ENCODE measurements around the gene ZNF438.

Gene ZNF438

DNA sequence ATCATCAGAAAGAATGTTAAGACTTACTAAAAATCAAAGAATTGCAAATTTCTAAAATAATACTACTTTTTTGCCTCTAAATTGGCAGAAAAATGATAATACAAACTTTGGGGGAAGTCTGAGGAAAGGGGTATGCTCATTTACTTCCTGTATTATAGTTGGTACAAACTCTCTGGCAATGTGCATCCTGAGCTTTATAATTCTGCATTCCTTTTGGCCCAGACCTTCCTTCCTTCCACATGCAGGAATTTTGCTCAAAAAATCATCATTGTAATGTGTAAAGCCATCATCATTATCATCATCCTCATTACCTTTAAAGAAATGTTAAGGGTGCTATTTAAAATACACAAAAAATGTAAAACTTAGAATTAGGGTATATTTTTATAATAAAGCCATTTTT lies 148.5 kb downstream of the ZNF438 start:
- no peak for DNase-seq (ENCODE audit: low read depth in 2 of 2)

DNA sequence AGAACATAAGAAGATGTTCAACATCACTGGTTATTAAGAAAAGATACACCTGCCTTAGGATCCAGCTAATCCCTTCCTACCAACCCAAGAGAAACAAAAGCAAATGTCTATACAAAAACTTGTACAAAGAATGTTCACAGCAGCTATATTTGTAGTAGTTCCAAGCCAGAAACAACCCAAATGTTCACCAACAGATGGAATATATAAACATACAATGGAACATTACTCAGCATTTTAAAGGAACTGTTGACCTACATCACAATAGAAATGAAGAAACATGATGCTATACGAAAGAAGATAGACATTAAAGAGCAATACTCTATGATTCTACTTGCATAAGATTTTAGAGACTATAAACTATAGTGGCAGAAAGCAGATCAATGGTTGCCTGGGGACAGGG lies 149.4 kb downstream of the ZNF438 start:
- DNase-seq (ENCODE audit: low read depth in 2 of 2), result no peak

DNA sequence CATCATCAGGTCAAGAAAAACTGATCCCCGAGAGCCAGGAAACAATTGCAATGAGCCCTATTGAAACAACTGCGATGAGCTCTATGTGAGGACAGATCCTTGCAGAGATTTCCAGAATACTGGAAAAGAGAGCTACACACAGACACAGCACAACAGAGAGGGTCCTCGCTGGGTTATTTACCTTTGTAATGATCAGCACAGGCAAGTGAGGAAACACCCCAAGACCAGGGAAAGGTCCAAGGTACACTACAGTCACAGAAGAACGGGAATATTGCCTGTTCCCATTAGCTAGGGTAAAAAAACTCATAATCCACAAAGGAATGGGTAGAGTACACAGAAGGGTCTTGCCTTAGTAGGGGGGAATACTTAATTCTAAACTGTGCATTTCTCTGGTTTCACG lies 152.7 kb downstream of the ZNF438 start:
- no peak for DNase-seq (ENCODE audit: low read depth in 2 of 2)

DNA sequence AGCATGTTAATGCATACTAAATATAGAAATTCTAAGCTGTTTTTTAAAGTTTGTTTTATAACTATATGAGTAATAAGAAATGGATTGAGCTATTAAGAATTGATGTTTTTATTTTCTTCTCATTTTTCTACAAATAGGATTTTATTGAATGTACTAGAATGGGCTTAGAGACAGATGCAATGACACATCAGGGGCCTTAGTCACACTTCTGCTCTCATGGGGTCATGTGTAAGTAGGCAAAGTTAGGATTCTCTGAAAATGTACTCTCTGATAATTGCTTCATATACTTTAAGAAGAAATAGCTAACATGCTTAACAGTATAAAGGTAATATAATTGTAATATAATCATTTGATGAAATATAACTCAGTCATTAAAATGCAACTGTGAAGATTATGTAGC lies 154.6 kb downstream of the ZNF438 start:
- no peak for DNase-seq (ENCODE audit: low read depth in 2 of 2)

DNA sequence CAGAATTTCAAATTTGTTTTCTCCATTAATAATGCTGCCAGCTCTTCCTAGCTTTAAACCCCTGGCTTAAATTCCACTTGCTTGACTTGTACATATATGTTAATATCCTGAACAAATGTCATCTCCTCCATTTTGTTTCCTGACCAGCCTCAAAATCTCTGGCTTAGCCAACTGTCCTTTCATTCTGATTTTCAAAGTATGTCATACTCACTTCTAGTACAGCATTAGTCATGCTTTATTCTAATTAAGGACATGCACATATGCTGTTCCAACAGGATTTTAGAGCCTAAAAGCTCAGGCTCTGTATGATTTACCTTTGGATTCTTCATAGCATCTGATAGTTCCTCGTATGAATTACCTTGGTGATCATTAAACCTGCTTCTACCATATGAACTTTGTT lies 158.3 kb downstream of the ZNF438 start:
- no peak for DNase-seq (ENCODE audit: low read depth in 2 of 2)

DNA sequence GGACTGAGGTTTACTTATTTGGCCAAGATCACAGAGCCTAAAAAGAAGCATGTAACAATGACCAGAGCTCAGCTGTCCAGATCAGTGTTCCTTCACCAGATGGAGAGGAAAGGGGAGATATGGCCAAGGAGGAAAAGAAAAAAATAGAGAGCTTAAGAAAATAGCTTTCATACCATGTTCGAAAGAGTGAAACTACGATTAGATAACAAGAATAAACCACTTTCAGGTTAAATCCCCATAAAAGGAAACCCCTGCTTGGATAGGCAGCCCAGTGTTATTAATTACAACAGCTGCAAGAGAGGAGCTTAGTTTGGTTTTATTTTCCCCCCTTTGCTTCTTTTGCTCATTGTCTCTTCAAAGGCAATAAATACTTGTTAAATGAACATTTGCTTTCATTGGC lies 160.8 kb downstream of the ZNF438 start:
- DNase-seq (ENCODE audit: low read depth in 2 of 2), result no peak

DNA sequence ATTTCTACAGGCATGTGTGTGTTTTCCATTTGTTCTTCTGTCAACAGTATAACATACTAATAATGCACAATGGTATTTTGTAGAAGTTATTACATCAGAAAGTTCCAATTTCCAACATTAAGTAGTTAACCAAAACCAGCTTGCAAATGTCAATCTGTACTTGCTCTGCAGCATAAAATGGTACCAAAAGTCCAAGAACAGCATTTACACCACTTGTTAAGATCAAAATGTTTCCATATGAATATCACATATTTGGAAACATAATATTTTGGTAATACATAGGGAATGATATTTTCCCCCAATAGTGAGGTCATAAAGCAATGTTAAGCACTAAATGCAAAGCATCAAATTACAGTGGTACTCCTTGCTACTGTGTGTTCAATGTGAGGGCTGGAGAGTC lies 162.1 kb downstream of the ZNF438 start:
- no peak for DNase-seq (ENCODE audit: low read depth in 2 of 2)

DNA sequence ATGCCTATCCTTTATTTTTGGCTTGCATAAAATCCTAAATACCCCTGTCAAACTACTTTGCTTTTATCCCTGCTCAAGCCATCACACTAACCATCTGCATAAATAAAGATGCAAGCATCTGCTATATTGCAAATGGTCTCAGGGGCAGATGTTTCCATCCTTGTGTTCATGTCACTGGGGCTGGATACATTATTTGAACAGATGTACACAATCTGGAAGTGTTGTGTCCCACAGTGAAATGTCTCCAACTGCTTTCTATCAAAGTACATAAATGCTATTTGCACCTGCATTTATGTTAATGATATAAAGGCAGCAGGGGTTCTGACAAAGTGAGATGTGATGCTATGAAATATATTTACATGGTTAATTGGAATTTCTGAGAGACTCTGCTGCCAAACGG lies 163.1 kb downstream of the ZNF438 start:
- no peak for DNase-seq (ENCODE audit: low read depth in 2 of 2)

DNA sequence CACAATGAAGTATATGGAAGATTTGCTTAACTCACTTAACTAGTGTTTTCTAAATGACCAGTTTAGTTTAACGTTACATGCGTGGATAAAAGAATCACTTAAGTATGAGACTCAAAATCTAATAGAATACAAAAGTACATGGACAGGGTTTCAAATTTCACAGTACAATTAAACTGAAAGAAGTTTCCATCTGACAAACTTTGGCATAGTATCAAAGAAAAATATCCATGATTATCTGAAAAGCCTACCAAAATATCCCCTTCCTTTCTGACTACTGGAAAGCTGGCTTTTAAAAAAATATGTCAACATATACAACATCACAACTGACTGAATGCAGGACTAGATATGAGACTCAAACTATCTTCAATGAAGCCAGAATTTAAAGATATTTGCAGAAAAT lies 164.8 kb downstream of the ZNF438 start:
- DNase-seq (ENCODE audit: low read depth in 2 of 2), result no peak

DNA sequence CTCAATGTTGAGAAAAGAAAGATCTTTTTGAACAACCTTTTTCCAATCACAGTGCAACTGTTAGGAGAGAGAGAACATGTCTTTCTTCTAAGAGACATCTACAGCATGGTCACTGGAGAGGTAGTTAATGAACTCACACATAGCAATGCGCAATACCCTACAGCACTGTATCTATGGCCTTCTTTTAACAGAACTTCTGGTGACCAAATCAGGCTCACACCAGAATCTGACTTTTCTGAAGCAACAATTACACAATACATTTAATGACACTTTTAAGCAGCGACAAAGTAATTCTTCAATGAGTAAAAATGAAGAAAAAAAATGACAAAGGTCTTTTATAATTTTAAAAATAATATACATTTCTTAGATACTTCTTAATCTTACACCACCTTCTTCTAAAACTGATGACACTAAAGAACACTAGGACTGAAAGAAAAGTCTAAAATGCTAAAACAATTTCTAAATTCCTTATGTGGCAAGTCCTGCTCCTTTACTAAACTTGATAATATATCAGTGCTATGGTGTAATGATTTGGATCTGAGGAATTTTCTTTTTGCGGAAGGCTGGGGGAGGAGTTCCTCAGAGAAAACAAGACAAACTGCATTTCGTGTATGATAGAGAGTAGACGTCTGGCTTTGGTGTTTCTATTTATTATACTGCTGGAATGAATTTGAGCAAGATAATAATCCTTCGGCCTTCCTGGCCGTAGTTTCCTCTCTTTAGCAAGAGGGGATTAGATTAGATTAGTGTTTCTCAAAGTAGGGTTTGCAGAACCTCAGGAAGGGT lies 166.3 kb downstream of the ZNF438 start:
- DNase-seq (ENCODE audit: low read depth in 2 of 2), result no peak

DNA sequence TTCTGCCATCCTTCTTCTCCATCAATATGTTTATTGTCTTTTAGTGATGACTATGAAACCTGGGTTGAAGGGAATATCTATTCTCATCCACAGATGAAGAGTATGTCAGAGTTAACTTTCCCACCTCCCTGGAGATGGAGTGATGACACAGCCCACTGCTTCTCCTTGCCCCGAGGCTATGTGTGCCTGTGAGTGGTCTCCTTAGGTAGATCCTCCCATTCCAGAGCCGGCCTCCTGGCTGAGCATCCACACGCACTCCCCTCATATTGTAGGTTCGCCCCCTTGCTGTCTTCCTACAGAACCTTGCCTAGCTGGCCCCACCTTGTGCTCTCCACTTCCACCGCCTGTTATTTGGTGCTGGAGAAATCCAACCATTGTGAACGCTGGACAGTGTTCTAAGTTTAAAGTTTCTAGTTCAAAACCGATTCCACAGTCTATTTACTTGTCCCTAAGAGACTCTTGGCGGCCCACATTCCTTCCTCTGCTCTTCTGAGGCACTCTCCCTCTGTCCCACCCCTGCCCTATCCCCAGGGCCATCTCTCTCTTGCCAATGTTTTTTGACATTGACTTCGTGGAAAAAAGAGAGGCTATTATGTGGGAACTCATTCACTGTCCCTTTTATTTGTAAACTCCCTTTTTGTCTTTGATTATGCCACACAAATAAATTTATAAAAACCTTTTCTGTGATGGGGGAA lies 168.0 kb downstream of the ZNF438 start:
- no peak for DNase-seq (ENCODE audit: low read depth in 2 of 2)

DNA sequence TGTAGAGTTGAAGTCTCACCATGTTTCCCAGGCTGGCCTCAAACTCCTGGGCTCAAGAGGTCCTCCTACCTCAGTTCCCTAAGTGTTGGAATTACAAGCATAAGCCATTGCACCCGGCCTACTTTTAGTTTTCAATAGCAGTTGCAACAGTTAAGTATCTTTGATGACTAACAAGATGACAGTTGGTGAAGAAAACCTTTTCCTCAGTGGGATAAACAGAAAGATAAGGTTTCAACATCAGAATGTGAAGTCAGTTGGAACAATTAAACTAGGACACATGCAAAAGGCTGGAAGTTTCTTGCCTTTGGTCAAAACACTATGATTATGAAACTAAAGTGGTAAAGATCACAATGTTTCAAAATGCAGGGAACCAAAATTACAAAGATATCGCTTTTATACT lies 169.2 kb downstream of the ZNF438 start:
- DNase-seq (ENCODE audit: low read depth in 2 of 2), result no peak

DNA sequence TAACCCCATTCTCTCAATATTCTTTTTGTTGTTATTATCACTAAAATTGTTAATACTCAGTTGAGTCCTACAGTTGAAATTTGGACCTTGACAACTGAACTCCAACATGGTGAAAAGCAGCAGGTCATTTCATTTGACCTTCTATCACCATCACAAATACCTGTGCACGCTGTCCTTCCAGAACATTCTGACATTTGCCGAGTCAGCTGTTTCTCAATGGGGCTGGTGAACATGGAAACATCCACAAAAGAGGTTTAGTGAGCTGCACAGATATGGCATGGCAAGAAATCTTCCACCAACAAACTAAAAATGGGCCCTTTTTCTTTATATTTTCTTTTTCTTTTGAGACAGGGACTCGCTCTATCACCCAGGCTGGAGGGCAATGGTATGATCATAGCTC lies 169.7 kb downstream of the ZNF438 start:
- DNase-seq (ENCODE audit: low read depth in 2 of 2), result no peak

DNA sequence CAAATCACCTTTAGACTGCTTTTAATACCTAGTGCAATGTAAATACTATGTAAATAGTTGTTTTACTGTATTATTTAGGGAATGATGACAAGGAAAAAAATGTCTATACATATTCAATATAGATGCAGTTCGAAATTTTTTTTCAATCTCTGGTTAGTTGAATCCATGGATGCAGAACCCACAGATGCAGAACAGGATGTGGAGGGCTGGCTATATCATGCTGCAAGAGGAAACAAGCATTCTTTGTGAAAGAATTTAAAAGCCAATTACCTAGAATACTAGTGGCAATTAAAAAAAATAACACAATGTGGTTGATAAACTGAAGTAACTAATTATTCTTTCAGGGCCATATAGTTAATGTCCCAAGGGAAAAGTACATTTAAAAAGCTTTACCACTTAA lies 170.4 kb downstream of the ZNF438 start:
- DNase-seq (ENCODE audit: low read depth in 2 of 2), result no peak

DNA sequence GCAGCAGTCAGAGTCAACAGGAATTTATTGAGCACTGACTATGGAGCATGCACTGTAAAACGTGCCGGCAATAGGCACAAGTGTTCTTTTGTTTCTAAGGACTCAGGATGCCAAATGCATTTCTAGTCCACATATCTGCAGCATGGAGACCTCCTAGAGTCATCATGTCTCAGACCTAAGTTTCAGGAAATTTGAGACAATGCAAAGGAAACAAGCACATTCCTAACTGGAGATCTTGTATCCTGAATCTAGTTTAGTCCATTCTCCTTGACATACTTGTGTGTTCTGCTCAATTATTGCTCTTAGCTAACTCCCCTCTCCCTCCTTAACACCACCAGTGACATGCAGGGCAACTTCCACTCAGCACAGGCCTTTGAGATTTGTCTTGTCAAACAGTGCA lies 173.2 kb downstream of the ZNF438 start:
- DNase-seq (ENCODE audit: low read depth in 2 of 2), result no peak

DNA sequence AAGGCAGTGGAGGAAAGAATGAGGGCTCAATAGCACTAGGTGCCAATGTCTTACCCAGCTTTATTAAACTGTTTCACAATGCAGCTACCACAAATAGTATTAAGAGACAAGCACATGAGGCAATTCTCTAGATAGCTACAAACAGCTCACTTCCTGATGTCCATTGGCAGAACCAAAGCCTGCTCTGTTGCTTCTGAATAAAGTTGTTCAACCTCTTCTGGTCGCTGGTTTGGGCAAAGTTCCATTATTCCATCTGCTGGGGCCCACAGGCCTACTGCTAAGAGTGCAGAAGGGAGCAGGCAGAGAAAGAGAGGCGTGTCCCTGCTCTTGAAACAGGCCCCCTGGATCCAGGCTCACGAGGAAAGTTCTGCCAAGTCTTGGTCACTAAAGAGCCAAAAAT lies 173.9 kb downstream of the ZNF438 start:
- DNase-seq (ENCODE audit: low read depth in 2 of 2), result no peak

DNA sequence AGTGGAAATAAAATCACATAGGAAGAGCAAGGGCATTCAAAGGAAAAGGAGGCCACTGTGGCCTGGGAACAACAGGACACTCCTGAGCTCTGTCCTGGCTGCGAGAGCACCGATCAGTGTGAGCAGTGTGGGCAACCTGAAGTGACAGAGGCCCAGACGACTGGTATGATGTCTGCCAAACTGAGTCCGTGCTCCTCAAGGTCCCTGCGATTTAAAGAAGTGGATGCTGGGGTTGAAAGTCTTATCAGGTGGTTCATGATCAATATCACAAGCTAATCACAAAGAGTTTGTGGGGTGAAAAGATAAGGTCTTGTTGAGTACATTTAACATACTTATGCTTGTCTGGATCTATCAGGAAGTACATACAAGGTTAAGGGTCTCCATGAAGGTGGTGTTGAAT lies 176.5 kb downstream of the ZNF438 start:
- no peak for DNase-seq (ENCODE audit: low read depth in 2 of 2)

DNA sequence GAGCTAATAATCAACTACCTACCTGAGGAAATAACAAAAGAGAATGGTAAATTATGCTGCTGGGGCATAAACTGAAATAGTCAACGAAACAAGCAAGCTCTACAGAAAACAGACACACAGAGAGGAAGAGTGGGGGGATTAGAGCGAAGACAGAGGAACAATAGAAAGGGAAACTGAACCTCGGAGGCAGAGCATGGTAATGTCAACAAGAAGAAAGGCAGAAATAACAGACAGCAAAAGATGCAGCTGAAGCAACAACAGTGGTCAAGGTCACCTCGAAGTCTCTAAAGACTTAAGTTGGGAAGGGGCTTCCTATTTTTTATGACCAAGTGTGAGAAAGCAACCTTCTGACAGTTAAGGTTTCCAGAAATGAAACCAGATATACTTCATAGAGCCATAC lies 177.0 kb downstream of the ZNF438 start:
- DNase-seq (ENCODE audit: low read depth in 2 of 2), result no peak

DNA sequence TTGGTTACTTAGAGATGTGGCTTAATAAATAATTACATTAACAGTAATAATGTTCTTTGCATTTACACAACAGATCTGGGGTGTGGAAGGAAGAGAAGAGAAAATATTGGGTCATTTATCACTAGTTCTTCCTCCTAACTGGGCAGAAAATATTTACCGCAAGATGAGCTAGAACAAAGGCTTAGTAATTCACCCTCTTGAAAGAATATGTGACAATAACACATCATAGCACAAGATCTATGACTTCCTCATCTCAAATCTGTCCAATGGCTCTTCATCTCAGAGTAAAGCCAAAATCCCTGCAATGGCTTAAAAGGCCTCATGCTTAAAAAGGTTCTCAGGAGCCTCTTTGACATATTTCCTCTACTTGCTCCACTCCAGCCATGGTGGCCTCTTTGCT lies 178.6 kb downstream of the ZNF438 start:
- DNase-seq (ENCODE audit: low read depth in 2 of 2), result no peak

DNA sequence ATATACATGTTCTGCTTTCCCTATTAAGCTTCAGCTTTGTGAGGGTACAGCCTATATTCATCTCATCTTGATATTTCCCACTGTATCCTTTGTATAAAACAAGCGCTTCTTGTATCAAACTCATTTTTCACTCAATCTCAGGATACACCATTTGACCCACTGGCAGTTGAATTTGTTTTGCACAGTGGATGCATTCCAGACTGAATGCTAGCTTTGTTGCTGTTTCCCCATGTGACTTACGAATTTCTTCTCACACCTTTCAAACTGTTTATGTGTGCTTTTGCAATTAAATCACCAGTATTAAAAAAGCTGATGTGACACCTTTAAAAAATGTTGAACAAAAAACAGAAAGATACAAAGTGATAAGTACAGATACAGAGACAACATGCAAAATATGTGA lies 180.9 kb downstream of the ZNF438 start:
- DNase-seq (ENCODE audit: low read depth in 2 of 2), result no peak

DNA sequence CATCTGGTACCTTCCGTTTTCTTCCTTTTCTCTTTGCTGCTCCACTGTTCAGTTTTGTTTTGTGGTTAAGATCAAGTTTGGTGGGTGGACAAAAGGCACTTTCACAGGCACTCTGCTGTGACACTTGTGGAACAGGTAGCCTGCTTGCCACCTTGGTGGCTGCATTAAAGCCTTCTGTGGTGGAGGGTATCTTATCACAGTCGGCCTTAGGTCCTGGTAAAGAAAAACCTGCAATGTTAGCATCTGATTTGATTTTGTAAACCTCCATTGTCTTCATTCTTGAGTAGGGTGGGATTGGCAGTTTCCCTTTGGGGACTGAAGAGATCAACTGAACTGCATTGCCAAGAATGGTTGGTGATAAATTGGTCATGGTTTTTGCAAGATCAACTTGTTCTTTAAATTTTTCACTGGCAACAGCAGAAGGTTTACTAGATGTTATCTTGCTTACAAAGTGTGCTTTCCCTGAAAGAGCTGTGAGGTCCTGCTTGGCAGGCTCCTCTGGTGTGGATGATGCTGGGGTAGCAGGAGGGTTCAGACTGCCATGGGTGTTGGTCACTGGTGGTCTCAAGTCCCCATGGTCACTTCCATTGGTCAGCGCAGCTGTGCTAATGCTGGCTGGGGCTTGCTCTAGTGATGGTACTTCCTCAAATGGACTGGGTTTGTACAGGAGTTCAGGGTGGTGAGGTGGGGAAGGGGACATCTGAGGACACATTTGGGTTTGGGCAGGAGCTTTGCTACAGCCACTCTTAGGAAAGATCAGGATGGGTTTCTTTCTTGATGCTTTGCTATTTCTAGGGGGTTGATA lies 182.2 kb downstream of the ZNF438 start:
- no peak for DNase-seq (ENCODE audit: low read depth in 2 of 2)

DNA sequence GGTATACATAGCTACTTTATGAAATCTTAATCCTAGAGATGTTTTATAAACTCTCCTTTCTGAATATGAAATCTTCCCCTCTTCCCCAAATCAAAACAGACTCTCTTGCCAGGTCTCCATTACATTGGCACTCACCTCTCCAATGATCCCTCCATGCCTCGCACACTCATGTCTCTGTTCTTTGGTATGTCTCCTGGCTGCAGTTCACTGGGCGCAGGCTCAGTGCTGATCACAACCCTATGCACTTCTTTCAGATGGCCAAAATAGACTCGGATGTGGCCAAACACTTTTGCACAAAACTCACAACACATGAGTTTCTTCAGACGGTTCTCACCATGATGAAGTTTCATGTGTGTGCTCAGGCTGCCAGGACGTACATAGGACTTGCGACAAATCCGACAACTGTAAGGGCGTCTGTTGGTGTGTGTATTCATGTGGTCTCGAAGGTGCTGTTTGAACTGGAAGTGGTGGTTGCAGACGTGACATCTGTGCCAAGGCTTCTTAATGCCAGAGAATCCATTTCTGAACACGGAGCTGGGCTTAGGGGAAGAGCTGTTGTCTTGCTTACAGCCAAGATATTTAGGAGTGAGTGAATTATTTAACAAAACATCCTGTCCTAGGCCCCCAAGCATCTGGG lies 183.2 kb downstream of the ZNF438 start:
- DNase-seq (ENCODE audit: low read depth in 2 of 2), result no peak

All from stimulated activated CD4-positive, alpha-beta T cell treated with anti-CD3 and anti-CD28 coated beads, Interleukin-1b, Interleukin-23, amount 100 ng/mL, for 1 hour (primary cell).